Measurements from ENCODE around the gene ONECUT2.
"Not testable (repeated sequence)": the region's sequence is repeated elsewhere in the genome, so short reads cannot be mapped to it uniquely, and the experiment has no call there.

ONECUT2 gene

DNA sequence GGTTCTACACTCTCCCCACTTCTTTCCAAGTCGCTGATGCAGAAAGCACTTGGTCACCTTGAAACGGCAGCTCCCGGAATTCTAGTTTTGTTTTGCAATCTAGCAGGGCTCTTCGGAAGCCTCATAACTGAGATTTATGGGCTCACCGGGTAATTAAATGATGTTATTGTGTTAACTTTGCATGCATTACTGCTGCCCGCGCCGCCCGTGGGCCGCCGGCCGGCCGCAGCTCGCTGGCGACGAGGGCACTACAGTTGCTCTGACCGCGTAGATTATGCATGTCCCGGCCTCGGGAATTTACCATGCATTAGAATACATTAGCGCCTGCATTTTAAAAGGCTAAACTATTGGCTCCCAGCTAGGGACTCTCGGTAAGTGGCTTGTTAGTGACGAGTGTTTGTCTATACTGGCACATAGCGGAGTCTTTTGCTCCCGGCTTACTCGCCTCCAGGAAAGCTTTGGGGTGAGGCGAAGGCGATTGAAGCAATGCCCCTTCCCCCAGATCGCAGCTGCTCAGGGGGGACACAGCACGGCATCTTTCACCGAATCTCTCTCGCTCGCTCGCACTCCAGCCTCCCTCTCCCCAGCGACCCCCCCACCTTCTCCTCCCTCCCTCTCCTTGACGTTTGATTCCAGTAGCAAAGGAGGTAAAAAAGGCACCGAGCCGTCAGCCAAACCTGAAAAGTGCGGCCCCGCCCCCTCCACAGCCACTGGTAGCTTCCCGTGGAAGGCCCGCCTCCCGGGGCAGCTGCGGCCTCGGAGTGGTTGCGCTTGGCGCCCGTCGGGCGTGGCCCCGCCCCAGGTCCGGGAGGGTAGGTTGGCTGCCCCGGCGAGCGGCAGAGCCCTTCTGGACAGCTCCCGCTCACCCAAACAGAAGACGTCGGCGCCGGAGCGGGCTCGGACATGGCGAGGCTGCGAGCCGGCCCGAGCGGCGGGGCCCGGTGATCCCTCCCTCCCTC is at the start of gene ONECUT2:
ONECUT2 (plus strand) TSS at position 839 of the 959 bp plus-strand sequence. CDS start 343 bp downstream, outside the sequence.
- POLR2A ChIA-PET = no interaction called here
- DNase-seq (ENCODE audit: extremely low spot score) = peak; percentile 76
- TF ChIP-seq, protein P1, sequence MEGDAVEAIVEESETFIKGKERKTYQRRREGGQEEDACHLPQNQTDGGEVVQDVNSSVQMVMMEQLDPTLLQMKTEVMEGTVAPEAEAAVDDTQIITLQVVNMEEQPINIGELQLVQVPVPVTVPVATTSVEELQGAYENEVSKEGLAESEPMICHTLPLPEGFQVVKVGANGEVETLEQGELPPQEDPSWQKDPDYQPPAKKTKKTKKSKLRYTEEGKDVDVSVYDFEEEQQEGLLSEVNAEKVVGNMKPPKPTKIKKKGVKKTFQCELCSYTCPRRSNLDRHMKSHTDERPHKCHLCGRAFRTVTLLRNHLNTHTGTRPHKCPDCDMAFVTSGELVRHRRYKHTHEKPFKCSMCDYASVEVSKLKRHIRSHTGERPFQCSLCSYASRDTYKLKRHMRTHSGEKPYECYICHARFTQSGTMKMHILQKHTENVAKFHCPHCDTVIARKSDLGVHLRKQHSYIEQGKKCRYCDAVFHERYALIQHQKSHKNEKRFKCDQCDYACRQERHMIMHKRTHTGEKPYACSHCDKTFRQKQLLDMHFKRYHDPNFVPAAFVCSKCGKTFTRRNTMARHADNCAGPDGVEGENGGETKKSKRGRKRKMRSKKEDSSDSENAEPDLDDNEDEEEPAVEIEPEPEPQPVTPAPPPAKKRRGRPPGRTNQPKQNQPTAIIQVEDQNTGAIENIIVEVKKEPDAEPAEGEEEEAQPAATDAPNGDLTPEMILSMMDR (IDR thresholded peaks at IDR 0.05; ENCODE audit: control extremely low read depth, extremely low read depth, low read depth, missing control alignments) = no peak
- CTCF ChIA-PET = no interaction called here

DNA sequence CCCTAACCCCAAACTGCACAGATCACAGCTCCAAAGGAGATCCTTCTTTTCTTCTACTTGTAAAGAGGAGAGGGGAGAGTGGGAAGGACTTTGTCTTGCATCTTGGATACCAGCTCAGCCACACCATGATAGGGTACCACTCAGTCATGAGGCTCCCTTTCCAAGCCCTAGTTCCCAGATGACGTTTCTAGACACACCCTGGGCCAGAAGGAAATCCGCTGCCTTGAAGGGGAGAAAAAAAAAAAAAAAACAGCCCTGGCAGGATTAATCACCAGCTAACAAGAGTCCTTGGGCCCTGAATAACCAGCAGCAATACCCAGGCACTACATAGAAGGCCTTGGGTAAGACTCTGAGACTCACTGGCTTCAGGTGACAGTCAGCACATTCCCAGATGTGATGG is 45.9 kb upstream of the ONECUT2 start:
- TF ChIP-seq, protein P1 (IDR thresholded peaks at IDR 0.05; ENCODE audit: control extremely low read depth, extremely low read depth, low read depth, missing control alignments) = no peak
- CTCF ChIA-PET = no interaction called here
- DNase-seq (ENCODE audit: extremely low spot score) = no peak
- POLR2A ChIA-PET = no interaction called here

DNA sequence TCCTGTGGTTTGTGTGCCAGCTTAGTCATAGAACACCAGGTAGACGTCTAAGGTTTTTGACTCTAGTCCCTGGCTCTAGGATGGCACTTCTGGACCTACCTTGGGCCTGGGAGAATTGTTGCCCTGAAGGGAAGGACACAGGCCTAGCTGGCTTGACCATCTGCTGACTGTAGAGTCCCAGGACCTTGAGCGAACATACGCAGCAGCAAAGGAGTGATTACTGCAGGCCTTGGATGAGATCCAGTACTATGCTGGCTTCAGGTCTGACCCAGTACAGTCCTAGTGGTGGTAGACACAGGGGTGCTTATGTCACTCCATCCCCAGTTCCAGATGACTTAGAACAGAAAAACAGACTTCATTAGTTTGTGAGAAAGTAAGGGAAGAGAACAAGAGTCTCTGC is 45.1 kb upstream of the ONECUT2 start:
- DNase-seq (ENCODE audit: extremely low spot score) = no peak
- CTCF ChIA-PET = no interaction called here
- POLR2A ChIA-PET = no interaction called here
- TF ChIP-seq, protein P1 (IDR thresholded peaks at IDR 0.05; ENCODE audit: control extremely low read depth, extremely low read depth, low read depth, missing control alignments) = no peak

DNA sequence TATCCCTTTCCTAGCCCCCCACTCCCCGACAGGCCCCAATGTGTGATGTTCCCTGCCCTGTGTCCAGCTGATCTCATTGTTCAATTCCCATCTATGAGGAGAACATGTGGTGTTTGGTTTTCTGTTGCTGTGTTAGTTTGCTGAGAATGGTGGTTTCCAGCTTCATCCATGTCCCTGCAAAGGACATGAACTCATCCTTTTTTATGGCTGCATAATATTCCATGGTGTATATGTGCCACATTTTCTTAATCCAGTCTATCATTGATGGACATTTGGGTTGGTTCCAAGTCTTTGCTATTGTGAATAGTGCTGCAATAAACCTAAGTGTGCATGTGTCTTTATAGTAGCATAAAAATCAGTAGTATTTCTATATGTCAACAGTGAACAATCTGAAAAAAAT is 40.4 kb upstream of the ONECUT2 start:
- DNase-seq (ENCODE audit: extremely low spot score); POLR2A ChIA-PET; CTCF ChIA-PET: not testable (repeated sequence)

DNA sequence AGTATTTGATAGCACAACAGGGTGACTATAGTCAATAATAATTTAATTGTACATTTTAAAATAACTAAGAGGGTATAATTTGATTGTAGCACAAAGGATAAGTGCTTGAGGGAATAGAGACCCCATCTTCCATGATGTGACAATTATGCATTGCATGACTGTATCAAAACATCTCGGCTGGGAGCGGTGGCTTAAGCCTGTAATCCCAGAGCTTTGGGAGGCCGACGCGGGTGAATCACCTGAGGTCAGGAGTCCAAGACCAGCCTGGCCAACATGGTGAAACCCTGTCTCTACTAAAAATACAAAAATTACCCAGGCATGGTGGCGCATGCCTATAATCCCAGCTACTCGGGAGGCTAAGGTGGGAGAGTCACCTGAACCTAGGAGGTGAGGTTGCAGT is 38.3 kb upstream of the ONECUT2 start:
- CTCF ChIA-PET; POLR2A ChIA-PET; DNase-seq (ENCODE audit: extremely low spot score): not testable (repeated sequence)

DNA sequence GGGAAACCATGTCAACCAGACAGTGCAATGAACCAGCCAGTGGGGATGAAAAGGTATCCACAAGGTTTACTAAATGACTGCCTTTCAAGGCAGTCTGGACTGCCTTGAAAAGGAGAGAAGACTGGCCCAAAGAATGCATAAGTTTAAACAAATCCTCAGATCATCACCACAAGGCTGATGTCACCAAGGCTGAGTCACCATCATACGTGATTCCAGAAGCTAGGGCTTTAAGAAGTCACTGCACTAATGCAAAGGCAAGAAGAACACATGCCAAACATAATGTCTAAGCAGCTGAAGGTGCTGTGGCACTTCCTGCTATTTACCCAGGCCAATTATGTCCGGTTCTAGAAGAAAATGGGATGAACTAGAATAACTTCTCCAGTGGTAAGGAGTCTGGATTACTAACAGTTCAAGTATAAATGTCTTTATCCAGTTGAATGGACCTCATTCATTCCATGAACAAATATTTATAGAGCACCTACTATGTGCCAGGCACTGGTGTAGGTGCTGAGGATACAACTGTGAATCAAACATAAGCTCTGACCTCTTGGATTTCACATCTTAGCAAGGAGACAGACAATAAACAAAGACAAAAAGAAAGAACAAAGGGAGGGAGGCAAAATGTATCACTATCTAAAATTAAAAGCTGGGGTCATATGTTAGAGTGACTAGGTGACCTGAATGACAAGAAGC is 37.6 kb upstream of the ONECUT2 start:
- TF ChIP-seq, protein P1 (IDR thresholded peaks at IDR 0.05; ENCODE audit: control extremely low read depth, extremely low read depth, low read depth, missing control alignments) = no peak
- POLR2A ChIA-PET = no interaction called here
- CTCF ChIA-PET = no interaction called here
- DNase-seq (ENCODE audit: extremely low spot score) = no peak

DNA sequence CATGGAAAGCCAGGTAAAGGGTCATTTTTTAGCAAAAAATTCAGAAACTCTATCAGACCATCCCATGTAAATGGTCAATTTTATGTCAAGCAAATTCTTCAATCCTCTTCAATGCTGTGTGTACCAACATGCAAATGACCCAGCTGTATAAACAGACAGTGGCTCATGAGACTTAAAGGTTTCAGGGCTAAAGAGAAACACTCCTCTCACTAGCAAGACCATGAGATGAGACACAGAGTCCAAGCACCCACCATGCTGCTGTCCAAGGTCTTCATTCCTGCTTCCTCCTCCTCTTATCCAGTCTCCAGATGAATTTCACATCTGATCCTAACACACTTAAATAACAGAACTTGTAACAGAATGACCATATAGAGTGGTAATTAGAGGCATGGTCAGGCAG is 30.8 kb upstream of the ONECUT2 start:
- CTCF ChIA-PET = no interaction called here

More for the DNA sequence above, 30.8 kb upstream of the ONECUT2 start:
- TF ChIP-seq, protein P1 (IDR thresholded peaks at IDR 0.05; ENCODE audit: control extremely low read depth, extremely low read depth, low read depth, missing control alignments) = no peak
- DNase-seq (ENCODE audit: extremely low spot score) = no peak
- POLR2A ChIA-PET = no interaction called here

Data from GM10248 (cell line).